Naive thymus-derived CD4-positive, alpha-beta T cell (primary cell): ENCODE data around the gene LRRFIP2. TPM values are rescaled to one million over a fixed set of nuclear protein-coding genes. Genes with fewer than 3 reads are reported as not detected.

Source experiments
- ATAC-seq: fragments of 150-1000 bp; cut with Tn5 transposase; 2 replicates; pipeline ENCODE4 v1.10.0; 2021; ENCODE audit warnings: mild to moderate bottlenecking, moderate library complexity
- CTCF ChIA-PET: fragments of 350-600 bp; sonication (Branson Sonifier 250); formaldehyde crosslinking; loops from one replicate; lab custom pipeline; 2021; ENCODE audit warnings: antibody characterized with exemption; lab: Charles Lee
- POLR2A ChIA-PET: fragments of 350-600 bp; sonication (Branson Sonifier 250); formaldehyde crosslinking; loops from one replicate; lab custom pipeline; 2021; ENCODE audit warnings: antibody characterized with exemption, inconsistent platforms; lab: Charles Lee
- DNase-seq, 9 donors: peaks; one replicate each; pipeline versions ENCODE4 v3.0.0 to v3.0.0-alpha.2; 2020 to 2022; ENCODE audit warnings: mixed read lengths in 1 of 9
- H3K27ac ChIP-seq: one replicate; pipeline ENCODE4 v1.7.0; 2013; ENCODE audit warnings: mild to moderate bottlenecking, low read depth, low read length, moderate library complexity
- H3K27me3 ChIP-seq, 2 donors: one replicate each; pipeline ENCODE4 v1.7.0; 2013; ENCODE audit warnings: low read length in 2 of 2, mild to moderate bottlenecking in 2 of 2, moderate library complexity in 2 of 2; ENCODE audit not compliant: control insufficient read depth in 2 of 2, insufficient read depth in 2 of 2
- H3K36me3 ChIP-seq, 3 experiments: 1 replicate in 2 of 3; 2 replicates in 1 of 3; pipeline ENCODE4 v1.7.0; 2013; ENCODE audit warnings: low read length in 3 of 3, mild to moderate bottlenecking in 3 of 3, moderate library complexity in 1 of 3; ENCODE audit not compliant: insufficient read depth in 3 of 3, control insufficient read depth in 2 of 3
- H3K4me1 ChIP-seq, 2 donors: one replicate each; pipeline ENCODE4 v1.7.0; 2013; ENCODE audit warnings: low read length in 2 of 2, mild to moderate bottlenecking in 2 of 2, moderate library complexity in 1 of 2; ENCODE audit not compliant: control insufficient read depth in 2 of 2, insufficient read depth in 2 of 2
- H3K4me3 ChIP-seq: 2 replicates; pipeline ENCODE4 v1.7.0; 2013; ENCODE audit warnings: mild to moderate bottlenecking, low read length
- H3K9me3 ChIP-seq, 3 experiments: 1 replicate in 2 of 3; 2 replicates in 1 of 3; pipeline ENCODE4 v1.7.0; 2013; ENCODE audit warnings: low read length in 3 of 3; ENCODE audit not compliant: control insufficient read depth in 2 of 3
- H3K27ac Mint-ChIP-seq, 9 donors: one replicate each; pipeline ENCODE4 v1.8.0; 2020 to 2022; ENCODE audit warnings: mixed read lengths in 9 of 9, mild to moderate bottlenecking in 8 of 9, moderate library complexity in 5 of 9, inconsistent platforms in 2 of 9
- H3K27me3 Mint-ChIP-seq, 5 donors: one replicate each; pipeline ENCODE4 v1.8.0; 2021 to 2022; ENCODE audit warnings: mixed read lengths in 5 of 5, mild to moderate bottlenecking in 1 of 5
- H3K36me3 Mint-ChIP-seq, 5 donors: one replicate each; pipeline ENCODE4 v1.8.0; 2020 to 2022; ENCODE audit warnings: mixed read lengths in 5 of 5, mild to moderate bottlenecking in 3 of 5, inconsistent platforms in 1 of 5
- H3K4me1 Mint-ChIP-seq, 7 donors: one replicate each; pipeline ENCODE4 v1.8.0; 2020 to 2022; ENCODE audit warnings: mixed read lengths in 7 of 7, mild to moderate bottlenecking in 3 of 7, inconsistent platforms in 1 of 7
- H3K4me3 Mint-ChIP-seq, 10 donors: one replicate each; pipeline ENCODE4 v1.8.0; 2020 to 2022; ENCODE audit warnings: mild to moderate bottlenecking in 10 of 10, mixed read lengths in 10 of 10, moderate library complexity in 6 of 10, inconsistent platforms in 2 of 10
- H3K9me3 Mint-ChIP-seq, 11 donors: one replicate each; pipeline ENCODE4 v1.8.0; 2020 to 2022; ENCODE audit warnings: mixed read lengths in 11 of 11, mild to moderate bottlenecking in 4 of 11, inconsistent platforms in 1 of 11, moderate library complexity in 1 of 11
- intact Hi-C, 2 donors: fragments of 100-400 bp; cut with micrococcal nuclease; formaldehyde crosslinking; loops; one replicate each; pipeline ENCODE4 v1.15.1; 2023
- polyA plus RNA-seq, 2 donors: library from polyadenylated mRNA; unstranded; fragments of 300-500 nt; fragmentation: Illumina TruSeq; gene quantifications; one replicate each; pipeline ENCODE4 v1.2.3, GENCODE V29; 2021
- total RNA-seq, 6 experiments: library from RNA in 5 of 6; stranded (reverse) in 5 of 6; gene quantifications; 1 replicate in 5 of 6; 2 replicates in 1 of 6; pipeline ENCODE4 v1.2.3 and lab custom pipeline; 2021 to 2026

LRRFIP2 gene
- total and polyA plus RNA-seq, 7 experiments from 2014 or later: 14.0 to 87.5 (median 26.3) TPM

DNA sequence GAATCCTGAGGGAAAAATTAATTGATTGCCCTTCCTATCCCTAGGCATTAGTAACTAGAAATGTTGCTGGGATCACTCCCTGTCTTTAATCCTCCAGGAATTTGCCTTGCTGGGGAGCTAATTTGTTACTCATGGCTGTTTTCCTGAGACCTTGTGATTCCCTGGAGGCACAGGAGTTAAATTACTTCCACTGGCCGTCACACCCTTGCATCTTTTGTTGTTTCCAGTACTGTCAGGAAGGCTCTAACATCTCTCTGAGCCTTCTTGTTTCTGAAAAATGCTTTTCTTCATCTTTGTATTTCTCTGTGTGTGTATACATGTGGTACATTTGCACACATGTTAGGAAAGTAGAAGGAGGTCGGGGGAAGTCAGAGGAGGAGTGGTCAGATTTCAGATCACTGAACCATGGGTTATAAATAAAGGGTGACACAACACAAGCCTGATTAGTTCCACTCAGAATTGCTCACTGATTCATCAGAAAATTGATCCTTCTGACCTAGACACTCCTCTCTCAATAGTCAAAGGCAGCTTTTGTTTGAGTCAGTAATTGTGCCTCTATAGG lies 23.5 kb upstream of the LRRFIP2 start:
- Histone ChIP-seq H3K27ac (no peak overlapping the region), H3K4me1 (no peaks in the 10 kb centered on the region), H3K9me3 (no peaks in the 10 kb centered on the region), H3K36me3 (no peaks in the 10 kb centered on the region), H3K4me3 (no peak overlapping the region), H3K27me3 (no peaks in the 10 kb centered on the region)
- Mint-ChIP-seq H3K9me3 (peaks cover 0 to 3% (median 0%) of the 10 kb centered on the region in 11 donors), H3K4me3 (no peak overlapping the region), H3K27ac (no peak overlapping the region), H3K36me3 (no peaks in the 10 kb centered on the region), H3K4me1 (no peaks in the 10 kb centered on the region), H3K27me3 (peaks cover 0 to 11% (median 5%) of the 10 kb centered on the region in 5 donors)
- no peak for DNase-seq
- no peak for ATAC-seq
- ChIA-PET POLR2A (interaction anchor here (0.6 kb wide), 1 partner anchor 16 kb away, joined by 5 read pairs; no protein-coding TSS in a partner anchor), CTCF (no interaction called here)
- intact Hi-C loops: no loop called here

GRCh38 chr3:37194533-37194932 lies 20.2 kb upstream of the LRRFIP2 start:
- Mint-ChIP-seq H3K9me3 (peaks cover 0 to 3% (median 0%) of the 10 kb centered on the region in 11 donors), H3K4me3 (no peak overlapping the region), H3K36me3 (no peaks in the 10 kb centered on the region), H3K27ac (no peak overlapping the region), H3K27me3 (peaks cover 0 to 11% (median 5%) of the 10 kb centered on the region in 5 donors), H3K4me1 (no peaks in the 10 kb centered on the region)
- POLR2A ChIA-PET: no interaction called here
- ATAC-seq (no peak), DNase-seq (no peak)
- Histone ChIP-seq H3K36me3 (no peaks in the 10 kb centered on the region), H3K4me3 (no peak overlapping the region), H3K27ac (no peak overlapping the region), H3K9me3 (no peaks in the 10 kb centered on the region), H3K4me1 (no peaks in the 10 kb centered on the region), H3K27me3 (no peaks in the 10 kb centered on the region)
- intact Hi-C loops: no loop called here
- CTCF ChIA-PET: no interaction called here

GRCh38 chr3:37190667-37191066 lies 16.3 kb upstream of the LRRFIP2 start:
- CTCF ChIA-PET: no interaction called here
- intact Hi-C loops: no loop called here
- Histone ChIP-seq H3K27me3 (no peaks in the 10 kb centered on the region), H3K36me3 (no peaks in the 10 kb centered on the region), H3K27ac (no peak overlapping the region), H3K9me3 (no peaks in the 10 kb centered on the region), H3K4me1 (no peaks in the 10 kb centered on the region), H3K4me3 (no peak overlapping the region)
- ATAC-seq: no peak
- DNase-seq: no peak
- H3K4me1 Mint-ChIP-seq: no peaks in the 10 kb centered on the region
- H3K27ac Mint-ChIP-seq: peak overlapping the region in 1 of 9 donors; percentile 41
- peaks cover 0 to 4% (median 0%) of the 10 kb centered on the region in 5 donors for H3K27me3 Mint-ChIP-seq
- POLR2A ChIA-PET: no interaction called here
- no peaks in the 10 kb centered on the region for H3K36me3 Mint-ChIP-seq
- no peak overlapping the region for H3K4me3 Mint-ChIP-seq
- H3K9me3 Mint-ChIP-seq: no peaks in the 10 kb centered on the region

DNA sequence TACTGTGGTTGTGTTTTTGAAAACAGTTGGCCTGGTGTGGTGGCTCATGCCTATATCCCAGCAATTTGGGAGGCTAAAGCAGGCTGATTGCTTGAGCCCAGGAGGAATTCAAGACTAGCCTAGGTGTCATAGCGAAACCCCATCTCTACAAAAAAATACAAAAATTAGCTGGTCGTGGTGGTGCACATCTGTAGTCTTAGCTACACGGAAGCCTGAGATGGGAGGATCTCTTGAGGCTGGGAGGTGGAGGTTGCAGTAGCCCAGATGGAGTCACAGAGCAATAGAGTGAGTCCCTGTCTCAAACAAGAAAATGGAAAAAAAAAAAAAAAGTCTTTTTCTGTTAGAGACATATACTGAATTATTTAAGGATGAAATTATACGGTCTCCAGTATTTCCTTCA lies 14.7 kb upstream of the LRRFIP2 start:
- H3K36me3 ChIP-seq: no peaks in the 10 kb centered on the region
- ChIA-PET POLR2A (no interaction called here), CTCF (no interaction called here)
- ATAC-seq (no peak), DNase-seq (no peak)
- Mint-ChIP-seq H3K27ac (no peak overlapping the region), H3K4me1 (no peaks in the 10 kb centered on the region), H3K27me3 (peaks cover 0 to 3% (median 0%) of the 10 kb centered on the region in 5 donors), H3K4me3 (no peak overlapping the region), H3K36me3 (no peaks in the 10 kb centered on the region), H3K9me3 (no peaks in the 10 kb centered on the region)
- H3K9me3 ChIP-seq: no peaks in the 10 kb centered on the region
- H3K27ac ChIP-seq: no peak overlapping the region
- intact Hi-C loops: no loop called here
- H3K27me3 ChIP-seq: no peaks in the 10 kb centered on the region
- no peaks in the 10 kb centered on the region for H3K4me1 ChIP-seq
- H3K4me3 ChIP-seq: no peak overlapping the region

- intact Hi-C loops: no loop called here
- Histone ChIP-seq H3K27me3 (no peaks in the 10 kb centered on the region), H3K36me3 (no peaks in the 10 kb centered on the region), H3K9me3 (no peaks in the 10 kb centered on the region), H3K4me3 (no peak overlapping the region), H3K27ac (no peak overlapping the region), H3K4me1 (no peaks in the 10 kb centered on the region)
- Mint-ChIP-seq H3K27me3 (no peaks in the 10 kb centered on the region), H3K4me3 (no peak overlapping the region), H3K36me3 (peaks cover 0 to 4% (median 0%) of the 10 kb centered on the region in 5 donors), H3K9me3 (no peaks in the 10 kb centered on the region), H3K4me1 (peaks cover 6 to 14% (median 10%) of the 10 kb centered on the region in 7 donors), H3K27ac (no peak overlapping the region)
- CTCF ChIA-PET: no interaction called here
- POLR2A ChIA-PET: no interaction called here
- DNase-seq (no peak), ATAC-seq (no peak)
Measured at GRCh38 chr3:37183976-37184375, 9.6 kb upstream of the LRRFIP2 start.

GRCh38 chr3:37183375-37183831 lies 9.0 kb upstream of the LRRFIP2 start:
- Mint-ChIP-seq H3K4me1 (peaks cover 8 to 14% (median 10%) of the 10 kb centered on the region in 7 donors), H3K27ac (peak overlapping the region in 1 of 9 donors; percentile 13), H3K4me3 (no peak overlapping the region), H3K27me3 (no peaks in the 10 kb centered on the region), H3K36me3 (peaks cover 0 to 4% (median 0%) of the 10 kb centered on the region in 5 donors), H3K9me3 (no peaks in the 10 kb centered on the region)
- Histone ChIP-seq H3K4me3 (no peak overlapping the region), H3K36me3 (no peaks in the 10 kb centered on the region), H3K4me1 (no peaks in the 10 kb centered on the region), H3K27ac (no peak overlapping the region), H3K9me3 (no peaks in the 10 kb centered on the region), H3K27me3 (no peaks in the 10 kb centered on the region)
- DNase-seq: no peak
- POLR2A ChIA-PET: no interaction called here
- ATAC-seq: no peak
- intact Hi-C loops: no loop called here
- CTCF ChIA-PET: no interaction called here

DNA sequence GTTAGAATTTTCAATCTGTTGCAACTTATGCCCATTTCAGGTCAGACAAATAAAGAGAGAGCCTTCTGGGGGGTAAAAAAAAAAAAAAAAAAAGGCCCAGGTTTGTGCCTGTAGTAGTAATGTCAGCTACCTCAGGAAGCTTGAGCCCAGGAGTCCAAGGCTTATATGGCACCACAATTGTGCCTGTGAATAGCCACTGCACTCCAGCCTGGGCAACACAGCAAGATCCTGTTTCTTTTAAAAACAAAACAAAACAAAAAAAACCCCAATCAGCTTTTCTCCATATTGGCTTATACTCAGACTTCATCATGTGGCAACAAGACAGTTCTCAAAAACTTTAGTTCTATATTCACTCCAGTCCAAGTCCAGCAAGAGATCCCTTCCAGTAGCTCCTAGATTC lies 8.4 kb upstream of the LRRFIP2 start:
- peak overlapping the region in 1 of 9 donors; percentile 13 for H3K27ac Mint-ChIP-seq
- POLR2A ChIA-PET: interaction anchor here (0.7 kb wide), 1 partner anchor 15 kb away, joined by 5 read pairs; no protein-coding TSS in a partner anchor
- no peak overlapping the region for H3K4me3 Mint-ChIP-seq
- intact Hi-C loops: no loop called here
- peaks cover 0 to 4% (median 0%) of the 10 kb centered on the region in 5 donors for H3K36me3 Mint-ChIP-seq
- Histone ChIP-seq H3K27ac (no peak overlapping the region), H3K27me3 (no peaks in the 10 kb centered on the region), H3K4me3 (no peak overlapping the region), H3K9me3 (no peaks in the 10 kb centered on the region), H3K36me3 (no peaks in the 10 kb centered on the region), H3K4me1 (no peaks in the 10 kb centered on the region)
- ATAC-seq (no peak), DNase-seq (no peak)
- H3K4me1 Mint-ChIP-seq: peaks cover 13 to 19% (median 15%) of the 10 kb centered on the region in 7 donors
- CTCF ChIA-PET: no interaction called here
- H3K9me3 Mint-ChIP-seq: no peaks in the 10 kb centered on the region
- no peaks in the 10 kb centered on the region for H3K27me3 Mint-ChIP-seq
